Raji (cell line): ENCODE results near the gene GSTP1.

ENCODE experiments used
- POLR2A ChIP-seq: IDR thresholded peaks from 2 replicates; pipeline ENCODE4 v1.6.1; 2011; ENCODE audit warnings: low read depth, low read length, control low read depth; ENCODE audit not compliant: insufficient read depth

GSTP1 gene

DNA sequence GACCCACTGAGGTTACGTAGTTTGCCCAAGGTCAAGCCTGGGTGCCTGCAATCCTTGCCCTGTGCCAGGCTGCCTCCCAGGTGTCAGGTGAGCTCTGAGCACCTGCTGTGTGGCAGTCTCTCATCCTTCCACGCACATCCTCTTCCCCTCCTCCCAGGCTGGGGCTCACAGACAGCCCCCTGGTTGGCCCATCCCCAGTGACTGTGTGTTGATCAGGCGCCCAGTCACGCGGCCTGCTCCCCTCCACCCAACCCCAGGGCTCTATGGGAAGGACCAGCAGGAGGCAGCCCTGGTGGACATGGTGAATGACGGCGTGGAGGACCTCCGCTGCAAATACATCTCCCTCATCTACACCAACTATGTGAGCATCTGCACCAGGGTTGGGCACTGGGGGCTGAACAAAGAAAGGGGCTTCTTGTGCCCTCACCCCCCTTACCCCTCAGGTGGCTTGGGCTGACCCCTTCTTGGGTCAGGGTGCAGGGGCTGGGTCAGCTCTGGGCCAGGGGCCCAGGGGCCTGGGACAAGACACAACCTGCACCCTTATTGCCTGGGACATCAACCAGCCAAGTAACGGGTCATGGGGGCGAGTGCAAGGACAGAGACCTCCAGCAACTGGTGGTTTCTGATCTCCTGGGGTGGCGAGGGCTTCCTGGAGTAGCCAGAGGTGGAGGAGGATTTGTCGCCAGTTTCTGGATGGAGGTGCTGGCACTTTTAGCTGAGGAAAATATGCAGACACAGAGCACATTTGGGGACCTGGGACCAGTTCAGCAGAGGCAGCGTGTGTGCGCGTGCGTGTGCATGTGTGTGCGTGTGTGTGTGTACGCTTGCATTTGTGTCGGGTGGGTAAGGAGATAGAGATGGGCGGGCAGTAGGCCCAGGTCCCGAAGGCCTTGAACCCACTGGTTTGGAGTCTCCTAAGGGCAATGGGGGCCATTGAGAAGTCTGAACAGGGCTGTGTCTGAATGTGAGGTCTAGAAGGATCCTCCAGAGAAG lies 1.6 kb downstream of the GSTP1 start:
- no peak for TF ChIP-seq POLR2A

DNA sequence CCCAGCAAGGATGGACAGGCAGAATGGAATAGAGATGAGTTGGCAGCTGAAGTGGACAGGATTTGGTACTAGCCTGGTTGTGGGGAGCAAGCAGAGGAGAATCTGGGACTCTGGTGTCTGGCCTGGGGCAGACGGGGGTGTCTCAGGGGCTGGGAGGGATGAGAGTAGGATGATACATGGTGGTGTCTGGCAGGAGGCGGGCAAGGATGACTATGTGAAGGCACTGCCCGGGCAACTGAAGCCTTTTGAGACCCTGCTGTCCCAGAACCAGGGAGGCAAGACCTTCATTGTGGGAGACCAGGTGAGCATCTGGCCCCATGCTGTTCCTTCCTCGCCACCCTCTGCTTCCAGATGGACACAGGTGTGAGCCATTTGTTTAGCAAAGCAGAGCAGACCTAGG lies 2.3 kb downstream of the GSTP1 start:
- no peak for TF ChIP-seq POLR2A

DNA sequence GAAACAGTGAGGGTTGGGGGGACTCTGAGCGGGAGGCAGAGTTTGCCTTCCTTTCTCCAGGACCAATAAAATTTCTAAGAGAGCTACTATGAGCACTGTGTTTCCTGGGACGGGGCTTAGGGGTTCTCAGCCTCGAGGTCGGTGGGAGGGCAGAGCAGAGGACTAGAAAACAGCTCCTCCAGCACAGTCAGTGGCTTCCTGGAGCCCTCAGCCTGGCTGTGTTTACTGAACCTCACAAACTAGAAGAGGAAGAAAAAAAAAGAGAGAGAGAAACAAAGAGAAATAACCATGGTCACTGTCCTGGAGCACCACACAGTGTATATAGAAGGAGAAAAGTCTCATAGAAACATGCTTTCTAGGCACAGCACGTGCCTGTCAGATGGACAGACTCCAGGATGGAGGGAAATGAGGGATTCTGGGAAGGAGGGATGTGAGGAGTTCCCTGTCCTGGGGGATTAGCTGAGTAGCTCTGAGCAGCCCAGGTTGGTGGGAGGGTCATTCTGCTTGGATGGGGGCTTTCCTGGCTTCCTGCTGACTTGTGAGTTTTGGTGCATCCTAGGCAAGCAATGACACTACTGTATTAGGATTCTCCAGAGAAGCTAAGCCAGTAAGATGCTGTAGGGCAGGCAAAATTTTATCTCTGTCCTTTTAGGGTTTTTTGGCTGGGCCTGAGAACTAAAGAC lies 3.1 kb downstream of the GSTP1 start:
- TF ChIP-seq POLR2A: no peak

DNA sequence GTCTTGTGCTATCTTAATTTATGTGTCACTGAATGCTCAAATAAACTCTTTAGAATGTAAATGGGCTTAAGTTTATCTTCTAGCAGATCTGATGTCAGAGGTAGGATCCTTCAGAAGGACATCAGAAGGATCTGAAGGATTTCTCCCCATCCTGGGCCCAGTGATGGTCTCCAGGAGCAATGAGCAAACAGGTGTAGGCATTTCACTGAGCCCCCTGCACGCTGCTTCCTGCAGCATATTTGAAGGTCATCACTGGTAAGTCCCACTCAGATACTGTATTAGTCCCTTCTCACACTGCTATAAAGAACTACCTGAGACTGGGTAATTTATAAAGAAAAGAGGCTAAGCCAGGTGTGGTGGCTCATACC lies 4.5 kb downstream of the GSTP1 start:
- TF ChIP-seq POLR2A: 0 out of 2 replicates have a peak, but pooled peaks have one; percentile 19

DNA sequence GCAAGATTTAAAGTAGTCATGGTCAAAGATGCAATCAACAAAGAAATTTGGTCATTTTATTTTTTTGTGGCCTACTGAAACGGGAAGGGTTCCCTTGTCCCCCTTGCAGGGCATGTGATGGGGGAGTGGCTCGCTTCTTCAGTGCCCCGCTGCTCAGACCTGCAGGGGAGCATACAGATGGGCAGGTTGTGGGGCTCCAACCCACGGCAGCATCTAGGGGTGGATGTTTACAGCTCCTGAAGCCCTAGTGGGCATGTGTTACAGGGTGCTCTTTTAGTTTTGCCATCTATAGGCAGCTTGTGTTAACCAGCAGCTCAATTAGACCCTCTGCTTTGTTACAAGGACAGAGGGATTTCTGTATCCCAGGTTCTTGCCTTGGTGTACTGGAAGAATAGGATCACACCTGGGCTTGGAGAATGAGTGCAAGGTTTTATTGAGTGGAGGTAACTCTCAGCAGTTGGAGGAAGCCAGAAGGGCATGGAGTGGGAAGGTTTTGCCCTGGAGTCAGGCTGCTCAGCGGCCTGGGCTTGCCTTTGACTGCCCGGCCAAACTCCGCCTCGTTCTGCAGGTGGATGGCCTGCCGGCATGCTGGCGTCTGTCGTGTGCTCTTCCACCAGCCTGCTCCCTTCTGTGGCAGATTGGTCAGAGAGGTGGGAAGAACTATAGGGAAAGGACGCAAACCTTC lies 9.4 kb downstream of the GSTP1 start:
- no peak for TF ChIP-seq POLR2A

DNA sequence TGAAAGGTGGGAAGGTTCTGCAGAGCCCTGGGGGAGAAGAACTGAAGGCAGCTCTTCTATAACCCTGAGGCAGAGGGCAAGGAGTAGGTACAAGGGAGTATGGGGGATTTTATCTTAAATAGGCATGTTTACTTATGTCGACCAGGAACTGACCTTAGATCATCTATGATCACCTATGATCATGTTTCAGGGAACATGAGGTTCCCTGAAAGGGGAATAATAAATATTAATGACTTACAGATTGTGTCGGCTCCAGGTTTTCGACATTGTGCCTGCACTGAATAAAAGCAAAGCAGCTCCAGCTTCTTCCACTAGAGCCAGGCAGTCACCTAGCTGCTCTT lies 9.9 kb downstream of the GSTP1 start:
- TF ChIP-seq POLR2A: no peak

DNA sequence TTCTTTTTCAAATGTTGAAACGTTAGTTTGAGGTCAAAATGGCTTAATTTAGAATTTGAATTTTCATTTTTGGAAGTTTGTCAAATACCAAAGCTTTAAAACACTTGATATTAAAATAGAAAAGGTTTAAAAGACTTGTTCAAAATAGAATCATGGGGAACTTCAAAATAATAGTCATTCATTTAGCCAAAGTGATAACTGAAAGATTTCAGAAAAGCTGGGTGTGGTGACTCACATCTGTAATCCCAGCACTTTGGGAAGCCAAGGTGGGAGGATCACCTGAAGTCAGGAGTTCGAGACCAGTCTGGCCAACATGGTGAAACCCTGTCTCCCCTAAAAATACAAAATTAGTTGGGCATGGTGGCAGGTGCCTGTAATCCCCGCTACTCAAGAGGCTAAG lies 10.9 kb downstream of the GSTP1 start:
- TF ChIP-seq POLR2A: no peak

DNA sequence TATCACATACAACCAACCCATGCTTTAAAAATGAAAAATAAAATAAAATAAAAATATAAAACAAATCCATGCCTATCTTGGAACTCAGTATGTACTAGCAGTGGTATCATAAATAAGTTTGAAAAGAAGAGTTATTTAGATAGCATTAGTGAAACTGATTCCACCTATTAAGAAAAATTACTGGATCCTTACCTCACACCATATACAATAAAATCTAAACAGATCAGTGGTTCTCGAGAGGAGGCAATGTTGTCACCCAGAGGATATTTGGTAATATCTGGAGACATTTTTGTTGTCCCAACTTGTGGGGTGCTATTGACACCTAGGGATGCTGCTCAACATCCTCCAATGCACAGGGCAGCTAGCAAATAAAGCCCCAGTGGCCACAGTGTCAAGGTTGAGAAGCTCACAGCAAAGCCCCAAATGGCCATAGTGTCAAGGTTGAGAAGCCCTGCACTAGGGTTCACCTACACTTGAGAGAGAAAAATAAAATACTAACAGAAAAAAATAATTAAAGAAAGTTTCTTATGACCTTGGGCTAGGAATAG lies 13.2 kb downstream of the GSTP1 start:
- TF ChIP-seq POLR2A: no peak

DNA sequence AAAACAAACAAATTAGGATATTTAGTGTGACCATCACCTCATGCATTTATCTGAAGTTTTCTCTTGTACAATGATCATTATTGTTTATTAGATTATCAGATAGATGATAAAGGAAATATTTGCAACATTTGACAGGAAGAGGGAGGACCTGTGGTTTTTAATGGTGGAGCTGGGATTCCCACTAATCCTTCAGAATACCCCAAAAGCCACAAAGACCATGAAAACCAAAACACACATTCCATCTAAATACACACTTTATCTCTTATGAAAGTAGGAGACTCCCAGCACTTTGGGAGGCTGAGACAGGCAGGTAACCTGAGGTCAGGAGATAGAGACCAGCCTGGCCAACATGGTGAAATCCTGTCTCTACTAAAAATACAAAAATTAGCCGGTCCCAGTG lies 15.5 kb downstream of the GSTP1 start:
- TF ChIP-seq POLR2A: no peak

DNA sequence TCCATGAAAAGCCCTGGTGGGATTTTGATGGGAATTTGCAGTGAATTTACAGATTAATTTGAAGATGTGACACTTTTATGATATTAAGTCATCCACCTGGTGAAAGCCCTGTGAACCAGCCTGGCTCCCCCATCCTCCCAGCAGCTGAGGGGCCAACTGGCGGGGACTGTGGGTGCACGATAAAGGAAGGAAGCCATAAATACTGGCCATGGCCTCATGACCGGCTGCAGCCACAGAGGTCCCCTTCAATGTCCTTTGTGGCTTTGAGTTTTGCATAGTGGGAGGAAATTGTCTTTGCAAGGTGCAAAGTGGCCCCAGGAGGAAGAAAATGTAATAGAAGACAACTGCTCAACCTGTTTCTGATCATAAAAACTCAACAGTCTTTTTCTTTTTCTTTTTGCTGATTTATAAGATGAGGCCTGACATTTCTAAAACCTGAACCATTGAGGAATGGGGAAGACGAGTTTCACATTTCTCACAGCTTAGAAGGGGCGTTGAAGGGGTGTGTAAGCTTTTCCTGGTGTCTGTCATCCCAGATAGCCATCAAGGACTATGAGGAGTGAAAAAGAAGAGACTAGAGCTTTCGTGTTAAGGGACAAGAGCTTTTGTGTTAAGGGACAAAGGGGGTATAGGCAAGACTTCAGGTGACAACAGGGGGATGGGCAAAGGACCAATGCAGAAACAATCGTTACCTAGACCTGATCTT lies 16.9 kb downstream of the GSTP1 start:
- peak; percentile 26; the same call in 1 of the 2 replicates for TF ChIP-seq POLR2A

DNA sequence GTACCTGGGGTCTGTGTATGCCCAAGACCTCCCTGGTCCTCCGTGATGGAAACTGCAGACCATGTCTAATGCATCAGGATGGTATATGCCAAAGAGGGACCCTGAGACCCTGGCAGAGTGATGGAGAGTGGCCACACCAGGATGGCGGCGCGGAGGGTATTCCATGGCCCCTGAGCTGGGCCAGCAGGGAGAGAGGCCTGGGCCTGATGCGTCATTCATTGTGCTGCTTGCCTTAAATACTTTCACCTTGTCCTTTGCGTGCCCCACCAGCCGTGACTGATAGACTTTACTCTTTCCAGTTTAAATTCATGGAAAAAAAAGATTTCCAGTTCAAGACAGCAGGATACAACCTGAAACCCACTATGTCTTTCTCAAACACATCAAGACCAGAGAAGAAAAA lies 17.5 kb downstream of the GSTP1 start:
- TF ChIP-seq POLR2A: no peak; the same call in 1 of the 2 replicates

DNA sequence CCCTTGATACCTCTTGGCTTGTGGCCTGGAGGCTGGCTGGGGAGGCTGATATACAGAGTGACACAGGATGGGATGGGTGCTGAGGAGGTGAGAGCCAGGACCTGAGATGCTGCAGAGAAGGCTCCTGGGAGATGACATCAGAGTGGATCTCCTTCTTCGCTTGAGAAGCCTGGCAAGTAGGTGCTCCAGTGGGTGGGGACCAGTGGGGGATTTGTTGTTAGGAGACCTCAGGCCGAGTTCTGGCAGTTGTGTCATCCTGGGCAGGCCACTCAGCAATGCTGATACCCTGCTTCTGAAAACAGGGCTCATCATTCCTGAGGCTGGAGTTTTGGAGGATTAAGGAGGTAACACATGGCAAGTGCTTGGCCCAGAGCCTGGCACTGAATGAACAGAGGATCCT lies 21.2 kb downstream of the GSTP1 start:
- no peak for TF ChIP-seq POLR2A

DNA sequence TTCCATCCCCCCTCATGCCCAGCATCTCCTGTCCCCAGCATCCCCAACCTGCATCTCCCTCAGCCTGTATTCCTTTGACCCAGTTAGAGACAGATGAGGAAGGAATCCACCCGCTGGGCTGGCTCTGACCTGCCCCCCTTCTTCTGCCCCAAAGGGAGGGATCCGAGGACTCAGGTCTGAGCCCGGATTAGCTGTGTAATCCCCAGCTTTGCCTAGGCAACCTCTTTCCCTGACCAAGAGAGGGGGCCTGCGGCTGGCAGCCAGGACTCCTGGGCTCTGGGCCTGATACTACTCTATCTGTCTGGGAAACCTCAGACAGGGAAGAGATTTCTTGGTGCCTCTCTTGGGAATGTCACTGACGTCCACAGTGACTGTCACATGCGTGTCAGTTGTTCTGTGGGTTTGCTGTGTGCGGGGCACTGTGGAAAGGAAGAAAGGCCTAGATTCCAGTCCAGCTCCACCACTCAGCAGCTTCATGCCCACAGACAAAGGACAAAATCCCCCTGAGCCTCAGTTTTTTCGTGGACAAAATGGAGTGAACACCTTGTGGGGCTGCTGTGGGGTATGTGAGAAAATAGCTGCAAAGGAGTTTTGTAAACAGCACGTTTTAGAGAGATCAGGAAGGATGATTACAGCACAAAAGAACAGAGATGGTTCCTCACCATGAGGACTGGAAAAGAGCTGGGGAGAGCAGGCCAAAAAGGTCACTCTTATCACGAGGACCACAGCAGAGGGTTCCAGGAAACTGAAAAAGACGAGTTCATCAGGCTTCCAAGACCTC lies 21.8 kb downstream of the GSTP1 start:
- TF ChIP-seq POLR2A: no peak

DNA sequence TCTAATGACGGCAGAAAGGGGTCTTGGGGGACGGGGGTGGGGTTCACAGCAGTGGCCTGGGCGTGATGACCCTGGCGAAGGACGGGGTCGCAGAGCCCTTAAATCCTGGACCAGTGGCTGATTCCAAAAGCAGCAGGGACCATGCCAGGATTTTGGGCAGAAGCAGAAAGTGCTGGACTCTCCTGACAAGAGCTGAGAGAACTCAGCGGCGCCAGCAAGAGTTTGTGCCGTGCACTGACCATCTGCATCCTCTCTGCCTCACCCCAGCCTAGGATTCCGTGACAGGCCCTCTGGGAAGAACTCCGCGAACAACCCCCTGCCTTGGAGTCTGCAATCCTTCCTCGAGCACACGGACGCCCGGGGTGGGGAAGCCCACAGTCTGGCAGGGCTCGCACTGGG lies 22.5 kb downstream of the GSTP1 start:
- TF ChIP-seq POLR2A: no peak
